B cell (primary cell): Measurements from ENCODE around the gene BCAR3. TPM values are rescaled to one million over a fixed set of nuclear protein-coding genes. Genes with fewer than 3 reads are reported as not detected.

Experiments used
- ATAC-seq: fragments of 200-7000 bp; cut with Tn5 transposase; one replicate; pipeline ENCODE4 v1.10.0; 2021; ENCODE audit warnings: low read depth, mild to moderate bottlenecking, moderate number of reproducible peaks, moderate library complexity
- CTCF ChIA-PET: fragments of 350-600 bp; sonication (Branson Sonifier 250); formaldehyde crosslinking; loops from one replicate; lab custom pipeline; 2021; ENCODE audit warnings: antibody characterized with exemption, inconsistent platforms; lab: Charles Lee
- POLR2A ChIA-PET: fragments of 350-600 bp; sonication (Branson Sonifier 250); formaldehyde crosslinking; loops from one replicate; lab custom pipeline; 2021; ENCODE audit warnings: antibody characterized with exemption; lab: Charles Lee
- DNase-seq: peaks from one replicate; pipeline ENCODE4 v3.0.0; 2013
- H2AFZ ChIP-seq: 2 replicates; pipeline ENCODE4 v1.6.1; 2012; ENCODE audit warnings: mild to moderate bottlenecking, low read depth, low read length; ENCODE audit not compliant: insufficient read depth, poor library complexity, severe bottlenecking
- H3K27ac ChIP-seq, 2 donors: 1 replicate in 1 of 2; 2 replicates in 1 of 2; pipeline ENCODE4 v1.5.1; 2012 to 2013; ENCODE audit warnings: low read length in 2 of 2, mild to moderate bottlenecking in 2 of 2, moderate library complexity in 1 of 2
- H3K27me3 ChIP-seq, 4 experiments: fragments of 200-600 bp in 1 of 4; sonication (generic) in 1 of 4; replicated peaks in 1 of 4; 1 replicate in 2 of 4; 2 replicates in 2 of 4; pipeline versions ENCODE4 v1.6.1 to v1.7.0; 2013 to 2016; ENCODE audit warnings: low read length in 3 of 4, mild to moderate bottlenecking in 2 of 4, mixed read lengths in 1 of 4, moderate library complexity in 1 of 4; ENCODE audit not compliant: insufficient read depth in 4 of 4, control insufficient read depth in 3 of 4; ENCODE audit errors: control extremely low read depth in 1 of 4
- H3K36me3 ChIP-seq, 2 experiments: replicated peaks in 1 of 2; 1 replicate in 1 of 2; 2 replicates in 1 of 2; pipeline versions ENCODE4 v1.6.1 to v1.7.1; 2013; ENCODE audit warnings: low read length in 1 of 2; ENCODE audit not compliant: insufficient read depth in 2 of 2, control insufficient read depth in 1 of 2; ENCODE audit errors: control extremely low read depth in 1 of 2, extremely low read depth in 1 of 2
- H3K4me1 ChIP-seq, 2 donors: fragments of 200-600 bp in 1 of 2; sonication (generic) in 1 of 2; 1 replicate in 1 of 2; 2 replicates in 1 of 2; pipeline versions ENCODE4 v1.5.1 to v1.6.1; 2013 to 2017; ENCODE audit warnings: low read length in 2 of 2; ENCODE audit not compliant: control insufficient read depth in 2 of 2, insufficient read depth in 2 of 2
- H3K4me2 ChIP-seq: replicated peaks from 2 replicates; pipeline ENCODE3; 2012; ENCODE audit warnings: mild to moderate bottlenecking, low read depth, low read length; ENCODE audit not compliant: poor library complexity, severe bottlenecking
- H3K4me3 ChIP-seq, 5 experiments: fragments of 200-600 bp in 1 of 5; sonication (generic) in 1 of 5; 1 replicate in 3 of 5; 2 replicates in 2 of 5; pipeline versions ENCODE4 v1.5.1 to v1.7.0; 2011 to 2016; ENCODE audit warnings: low read length in 4 of 5, mild to moderate bottlenecking in 4 of 5, low read depth in 2 of 5, control low read depth in 1 of 5, moderate library complexity in 1 of 5; ENCODE audit not compliant: insufficient read depth in 1 of 5; ENCODE audit errors: control extremely low read depth in 1 of 5, extremely low read depth in 1 of 5
- H3K79me2 ChIP-seq: fragments of 200-600 bp; sonication (generic); one replicate; pipeline ENCODE4 v1.6.0; 2016; ENCODE audit warnings: low read length; ENCODE audit not compliant: control insufficient read depth, insufficient read depth
- H3K9ac ChIP-seq: fragments of 200-600 bp; sonication (generic); 2 replicates; pipeline ENCODE4 v1.6.1; 2017; ENCODE audit warnings: mild to moderate bottlenecking, low read length, moderate library complexity
- H3K9me3 ChIP-seq, 3 donors: one replicate each; pipeline versions ENCODE4 v1.6.1 to v1.7.1; 2013; ENCODE audit warnings: low read length in 2 of 3; ENCODE audit not compliant: control insufficient read depth in 2 of 3, insufficient read depth in 1 of 3; ENCODE audit errors: control extremely low read depth in 1 of 3
- H4K20me1 ChIP-seq: 2 replicates; pipeline ENCODE4 v1.6.0; 2012; ENCODE audit warnings: mild to moderate bottlenecking, low read length; ENCODE audit not compliant: insufficient read depth, control insufficient read depth, poor library complexity, severe bottlenecking
- H3K27ac Mint-ChIP-seq: one replicate; pipeline ENCODE4 v1.8.0; 2021; ENCODE audit warnings: mixed read lengths
- H3K27me3 Mint-ChIP-seq: one replicate; pipeline ENCODE4 v1.8.0; 2021; ENCODE audit warnings: mixed read lengths
- H3K4me1 Mint-ChIP-seq: one replicate; pipeline ENCODE4 v1.8.0; 2021; ENCODE audit warnings: mixed read lengths
- H3K4me3 Mint-ChIP-seq: one replicate; pipeline ENCODE4 v1.8.0; 2021; ENCODE audit warnings: mixed read lengths
- H3K9me3 Mint-ChIP-seq: one replicate; pipeline ENCODE4 v1.8.0; 2022; ENCODE audit warnings: mixed read lengths; ENCODE audit not compliant: insufficient read depth
- EZH2 ChIP-seq: IDR thresholded peaks from 2 replicates; pipeline ENCODE4 v1.6.1; 2012; ENCODE audit warnings: borderline replicate concordance, low read depth, mild to moderate bottlenecking, moderate library complexity, low read length; ENCODE audit not compliant: insufficient read depth, poor library complexity, severe bottlenecking
- WGBS: methylation state at CpG from one replicate; pipeline ENCODE4 v1.1.5; 2013; ENCODE audit warnings: missing lambda C conversion rate; ENCODE audit not compliant: insufficient coverage; 5-methylcytosine and 5-hydroxymethylcytosine counted together
- intact Hi-C: fragments of 100-400 bp; cut with micrococcal nuclease; formaldehyde crosslinking; loops from one replicate; pipeline ENCODE4 v1.10.0; 2022
- polyA plus RNA-seq: library from polyadenylated mRNA; depleted of rRNA; stranded (reverse); fragments of >200 nt; gene quantifications from 2 replicates; pipeline ENCODE4 v1.2.3, GENCODE V29; 2012
- total RNA-seq, 2 donors: library from RNA; stranded (reverse); fragments of 120-200 nt in 1 of 2; gene quantifications; 1 replicate in 1 of 2; 2 replicates in 1 of 2; pipeline versions ENCODE4 v1.2.3 to v1.2.4, GENCODE V29; 2013 to 2022
- TF ChIP-seq, protein P1 (sequence below): fragments of 200-600 bp; IDR thresholded peaks from one replicate; pipeline ENCODE4 v1.8.0; 2022; ENCODE audit warnings: antibody characterized with exemption, mild to moderate bottlenecking

BCAR3 gene
- total and polyA plus RNA-seq, 2 donors (not counting 1 experiment from before 2014, with no cell fraction given) = 6.7 to 13.0 TPM

DNA sequence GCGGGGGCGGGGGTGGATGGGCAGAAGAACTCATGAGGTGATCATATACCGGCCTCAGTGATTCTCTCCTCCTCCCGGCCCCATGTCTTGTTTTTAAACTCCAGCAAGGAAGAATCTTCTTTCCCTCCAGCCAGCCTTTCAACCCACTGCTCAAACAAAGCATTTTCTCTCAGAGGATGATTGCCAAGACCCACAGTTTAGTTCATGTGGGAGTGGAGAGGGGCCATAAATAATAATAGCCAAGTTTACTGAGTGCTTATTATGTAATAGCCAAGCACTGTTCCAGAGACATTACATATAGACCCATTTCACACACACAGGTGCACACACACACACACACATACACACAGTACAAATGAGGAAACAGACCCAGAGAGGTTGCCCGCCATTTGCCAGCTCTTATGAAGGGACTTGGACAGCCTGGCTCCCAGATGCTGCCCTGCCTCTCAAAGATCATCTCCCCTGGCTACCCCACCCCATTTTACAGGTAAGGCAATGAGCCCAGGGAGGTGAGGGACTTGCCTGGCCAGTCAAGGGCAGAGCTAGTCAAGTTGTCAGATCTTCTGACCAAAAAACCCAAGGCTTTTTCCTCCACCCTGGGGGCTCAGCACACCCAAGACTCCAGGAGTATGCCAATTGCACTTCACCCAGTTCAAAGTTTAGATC lies 18.0 kb upstream of the BCAR3 start:
- H3K9me3 ChIP-seq = no peaks in the 10 kb centered on the region
- intact Hi-C loops = loop anchor here (10.0 kb wide), 1 partner anchor 205 kb away; the partner anchor contains the start of gene GCLM

DNA sequence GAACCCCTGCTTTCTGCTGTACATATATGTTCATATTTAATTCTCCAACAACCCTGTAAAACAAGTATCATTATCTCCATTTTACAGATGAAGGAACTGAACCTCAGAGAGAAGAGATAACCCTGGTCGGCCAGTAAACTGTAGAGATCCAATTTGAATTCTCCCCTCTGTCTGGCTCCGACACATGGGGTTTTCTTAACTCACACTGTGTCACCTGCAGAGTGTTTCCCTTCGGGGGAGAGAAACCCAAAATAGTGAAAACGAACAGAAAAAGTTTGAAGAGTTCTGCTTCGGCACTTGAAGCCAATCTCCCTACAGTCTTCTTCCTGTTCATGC lies 17.4 kb upstream of the BCAR3 start:
- H3K4me1 Mint-ChIP-seq = peaks cover 39% of the 10 kb centered on the region
- Histone ChIP-seq H3K79me2 (no peaks in the 10 kb centered on the region), H3K9me3 (no peaks in the 10 kb centered on the region), H3K9ac (no peak overlapping the region), H3K27ac (no peak overlapping the region), H3K36me3 (no peaks in the 10 kb centered on the region), H3K4me1 (peaks cover 56 to 63% of the 10 kb centered on the region in 2 donors), H3K4me3 (no peak overlapping the region), H2AFZ (no peak overlapping the region), H3K4me2 (no peak overlapping the region), H4K20me1 (no peaks in the 10 kb centered on the region), H3K27me3 (no peaks in the 10 kb centered on the region)
- intact Hi-C loops = no loop called here
- ATAC-seq = no peak
- no peaks in the 10 kb centered on the region for H3K9me3 Mint-ChIP-seq
- H3K27ac Mint-ChIP-seq = no peak overlapping the region
- ChIA-PET POLR2A (no interaction called here), CTCF (no interaction called here)
- WGBS = 89% methylated on average over 5 of the region's 5 CpGs
- no peak overlapping the region for H3K4me3 Mint-ChIP-seq
- H3K27me3 Mint-ChIP-seq = no peaks in the 10 kb centered on the region
- no peak for DNase-seq
- TF ChIP-seq EZH2 = no peak
- TF ChIP-seq, protein P1, sequence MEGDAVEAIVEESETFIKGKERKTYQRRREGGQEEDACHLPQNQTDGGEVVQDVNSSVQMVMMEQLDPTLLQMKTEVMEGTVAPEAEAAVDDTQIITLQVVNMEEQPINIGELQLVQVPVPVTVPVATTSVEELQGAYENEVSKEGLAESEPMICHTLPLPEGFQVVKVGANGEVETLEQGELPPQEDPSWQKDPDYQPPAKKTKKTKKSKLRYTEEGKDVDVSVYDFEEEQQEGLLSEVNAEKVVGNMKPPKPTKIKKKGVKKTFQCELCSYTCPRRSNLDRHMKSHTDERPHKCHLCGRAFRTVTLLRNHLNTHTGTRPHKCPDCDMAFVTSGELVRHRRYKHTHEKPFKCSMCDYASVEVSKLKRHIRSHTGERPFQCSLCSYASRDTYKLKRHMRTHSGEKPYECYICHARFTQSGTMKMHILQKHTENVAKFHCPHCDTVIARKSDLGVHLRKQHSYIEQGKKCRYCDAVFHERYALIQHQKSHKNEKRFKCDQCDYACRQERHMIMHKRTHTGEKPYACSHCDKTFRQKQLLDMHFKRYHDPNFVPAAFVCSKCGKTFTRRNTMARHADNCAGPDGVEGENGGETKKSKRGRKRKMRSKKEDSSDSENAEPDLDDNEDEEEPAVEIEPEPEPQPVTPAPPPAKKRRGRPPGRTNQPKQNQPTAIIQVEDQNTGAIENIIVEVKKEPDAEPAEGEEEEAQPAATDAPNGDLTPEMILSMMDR = no peak

More for the DNA sequence above, 18.0 kb upstream of the BCAR3 start:
- H4K20me1 ChIP-seq = no peaks in the 10 kb centered on the region
- Mint-ChIP-seq H3K4me3 (no peak overlapping the region), H3K4me1 (peaks cover 45% of the 10 kb centered on the region), H3K27ac (no peak overlapping the region), H3K9me3 (no peaks in the 10 kb centered on the region), H3K27me3 (no peaks in the 10 kb centered on the region)
- POLR2A ChIA-PET = no interaction called here
- no peak for ATAC-seq
- H3K27me3 ChIP-seq = no peaks in the 10 kb centered on the region
- H3K79me2 ChIP-seq = no peaks in the 10 kb centered on the region
- H3K36me3 ChIP-seq = no peaks in the 10 kb centered on the region
- TF ChIP-seq EZH2 = no peak
- TF ChIP-seq, protein P1 = no peak
- 86% methylated on average over 1 of the region's 5 CpGs for WGBS
- no peak overlapping the region for H3K4me2 ChIP-seq
- CTCF ChIA-PET = no interaction called here
- no peak for DNase-seq
- no peak overlapping the region for H2AFZ ChIP-seq
- H3K27ac ChIP-seq = no peak overlapping the region
- H3K9ac ChIP-seq = no peak overlapping the region
- peaks cover 56 to 63% of the 10 kb centered on the region in 2 donors for H3K4me1 ChIP-seq
- no peak overlapping the region for H3K4me3 ChIP-seq
